ENCODE data around the gene PMM1. TPM values are rescaled to one million over a fixed set of nuclear protein-coding genes. Genes with fewer than 3 reads are reported as not detected.
"Not testable (repeated sequence)": the region's sequence is repeated elsewhere in the genome, so short reads cannot be mapped to it uniquely, and the experiment has no call there.

The PMM1 gene
- 22.5 and 34.0 TPM in 2 replicates for total RNA-seq
- 53.7 and 63.6 TPM in 2 replicates for polyA plus RNA-seq

DNA sequence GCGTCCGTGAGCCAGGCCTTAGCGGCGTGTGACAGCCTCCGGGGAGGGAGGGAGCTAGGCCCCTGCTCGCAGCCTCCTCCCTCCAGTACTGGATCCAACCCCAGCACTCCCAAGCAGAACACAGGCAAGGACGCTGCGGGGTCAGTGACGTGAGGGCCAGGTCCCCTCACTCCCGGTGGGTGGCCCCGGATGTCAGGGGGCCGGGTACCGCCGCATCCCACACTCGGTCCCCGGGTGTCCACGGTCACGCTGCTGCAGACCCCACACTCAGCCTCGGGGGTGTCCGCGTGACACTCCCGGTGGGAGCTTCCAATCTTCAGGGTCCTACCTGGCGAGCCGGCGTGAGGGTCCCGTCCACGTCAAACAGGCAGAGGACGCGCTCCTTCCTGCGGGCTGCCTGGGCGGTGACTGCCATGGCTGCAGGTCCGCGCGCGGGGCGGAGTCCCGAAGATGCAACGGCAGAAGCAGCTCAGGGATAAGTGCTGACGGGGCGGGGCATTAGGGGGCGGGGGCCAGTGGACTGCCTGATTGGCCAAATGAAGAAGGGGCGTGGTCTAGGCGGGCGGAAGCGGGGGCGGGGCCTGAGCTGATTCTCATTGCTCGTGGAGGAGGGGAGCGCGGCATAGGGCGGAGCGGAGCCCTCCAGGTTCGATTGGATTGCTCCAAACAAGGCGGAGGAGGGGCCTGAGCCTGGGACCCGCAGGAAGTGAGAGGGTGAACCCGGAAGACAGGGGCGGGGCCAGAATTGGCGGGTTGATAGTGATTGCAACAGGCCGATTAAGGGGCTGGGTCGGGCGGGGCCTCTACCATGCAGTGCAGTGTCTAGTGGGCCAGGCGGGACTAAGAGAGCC lies at the start of gene PMM1:
TSS of gene PMM1 (minus strand) at position 450 of the 851 bp plus-strand sequence. CDS start at position 415, 35 bp downstream.
- TF ChIP-seq, protein P1, sequence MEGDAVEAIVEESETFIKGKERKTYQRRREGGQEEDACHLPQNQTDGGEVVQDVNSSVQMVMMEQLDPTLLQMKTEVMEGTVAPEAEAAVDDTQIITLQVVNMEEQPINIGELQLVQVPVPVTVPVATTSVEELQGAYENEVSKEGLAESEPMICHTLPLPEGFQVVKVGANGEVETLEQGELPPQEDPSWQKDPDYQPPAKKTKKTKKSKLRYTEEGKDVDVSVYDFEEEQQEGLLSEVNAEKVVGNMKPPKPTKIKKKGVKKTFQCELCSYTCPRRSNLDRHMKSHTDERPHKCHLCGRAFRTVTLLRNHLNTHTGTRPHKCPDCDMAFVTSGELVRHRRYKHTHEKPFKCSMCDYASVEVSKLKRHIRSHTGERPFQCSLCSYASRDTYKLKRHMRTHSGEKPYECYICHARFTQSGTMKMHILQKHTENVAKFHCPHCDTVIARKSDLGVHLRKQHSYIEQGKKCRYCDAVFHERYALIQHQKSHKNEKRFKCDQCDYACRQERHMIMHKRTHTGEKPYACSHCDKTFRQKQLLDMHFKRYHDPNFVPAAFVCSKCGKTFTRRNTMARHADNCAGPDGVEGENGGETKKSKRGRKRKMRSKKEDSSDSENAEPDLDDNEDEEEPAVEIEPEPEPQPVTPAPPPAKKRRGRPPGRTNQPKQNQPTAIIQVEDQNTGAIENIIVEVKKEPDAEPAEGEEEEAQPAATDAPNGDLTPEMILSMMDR (IDR thresholded peaks at IDR 0.05; ENCODE audit: low read depth, low read length) = no peak
- Histone ChIP-seq H3K36me3 (no peaks in the 10 kb centered on the region), H3K27me3 (no peaks in the 10 kb centered on the region), H3K4me1 (ENCODE audit: low read depth) (no peaks in the 10 kb centered on the region), H3K9me3 (ENCODE audit: low read depth) (no peaks in the 10 kb centered on the region), H3K4me3 (peak within 1 kb of the TSS; percentile 81), H3K27ac (peak within 1 kb of the TSS; percentile 34)
- DNase-seq (ENCODE audit: low read depth in 1 of 2, low spot score in 1 of 2) = peak; percentile 100

DNA sequence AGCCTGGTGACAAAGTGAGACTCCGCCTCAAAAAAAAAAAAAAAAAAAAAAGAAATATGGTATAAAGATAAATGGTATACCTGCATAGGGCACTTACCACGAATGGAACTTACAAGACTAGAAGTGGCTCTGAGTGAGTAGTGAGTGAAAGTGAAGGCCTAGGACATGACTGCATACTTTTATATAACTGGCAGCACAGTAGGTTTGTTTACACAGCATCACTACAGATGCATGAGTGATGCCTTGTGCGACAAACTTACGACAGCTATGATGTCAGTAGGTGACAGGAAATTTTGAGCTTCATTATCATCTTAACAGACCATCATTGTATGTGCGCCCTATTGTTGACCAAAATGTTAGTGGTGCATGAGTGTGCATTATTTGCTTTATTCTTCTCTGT lies 49.1 kb upstream of the PMM1 start:
- peaks cover 74% of the 10 kb centered on the region for H3K36me3 ChIP-seq
- TF ChIP-seq, protein P1 (IDR thresholded peaks at IDR 0.05; ENCODE audit: low read depth, low read length) = no peak
- no peaks in the 10 kb centered on the region for H3K27me3 ChIP-seq
- H3K9me3 ChIP-seq (ENCODE audit: low read depth) = no peaks in the 10 kb centered on the region
- H3K4me3 ChIP-seq = no peak overlapping the region
- DNase-seq (ENCODE audit: low read depth in 1 of 2, low spot score in 1 of 2) = no peak
- H3K27ac ChIP-seq = no peak overlapping the region
- H3K4me1 ChIP-seq (ENCODE audit: low read depth) = no peaks in the 10 kb centered on the region

DNA sequence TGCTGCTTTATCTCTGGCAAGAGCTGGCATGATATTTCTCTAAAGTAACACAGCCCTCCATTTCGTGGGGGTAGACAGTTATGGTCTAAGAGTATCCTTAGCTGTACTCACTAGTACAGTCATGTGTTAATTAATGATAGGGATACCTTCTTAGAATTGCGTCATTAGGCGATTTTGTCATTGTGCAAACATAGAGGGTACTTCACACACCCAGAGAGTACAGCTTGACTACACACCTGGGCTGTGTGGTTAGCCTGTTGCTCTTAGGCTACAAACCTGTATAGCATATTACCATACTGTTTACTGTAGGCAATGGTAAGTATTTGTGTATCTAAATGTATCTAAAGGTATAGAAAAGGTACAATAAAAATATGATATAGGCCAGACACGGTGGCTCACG lies 48.5 kb upstream of the PMM1 start:
- H3K27me3 ChIP-seq = no peaks in the 10 kb centered on the region
- DNase-seq (ENCODE audit: low read depth in 1 of 2, low spot score in 1 of 2) = no peak
- no peaks in the 10 kb centered on the region for H3K4me1 ChIP-seq (ENCODE audit: low read depth)
- peaks cover 74% of the 10 kb centered on the region for H3K36me3 ChIP-seq
- no peak overlapping the region for H3K4me3 ChIP-seq
- H3K27ac ChIP-seq = peak overlapping the region; percentile 39
- H3K9me3 ChIP-seq (ENCODE audit: low read depth) = no peaks in the 10 kb centered on the region
- TF ChIP-seq, protein P1 (IDR thresholded peaks at IDR 0.05; ENCODE audit: low read depth, low read length) = no peak

DNA sequence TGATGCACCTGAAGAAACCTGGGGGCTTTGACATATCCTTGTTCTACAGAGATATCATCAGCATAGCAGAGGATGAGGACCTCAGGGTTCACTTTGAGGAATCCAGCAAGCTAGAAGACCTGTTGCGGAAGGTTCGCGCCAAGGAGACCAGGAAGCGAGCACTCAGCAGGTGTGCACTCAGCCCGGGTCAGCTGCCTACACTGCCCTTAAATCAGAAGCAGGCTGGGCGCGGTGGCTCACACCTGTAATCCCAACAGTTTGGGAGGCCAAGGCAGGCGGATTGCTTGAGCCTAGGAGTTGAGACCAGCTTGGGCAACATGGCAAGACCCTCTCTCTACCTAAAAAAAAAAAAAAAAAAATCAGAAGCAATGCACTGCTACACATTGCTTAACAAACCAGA lies 48.0 kb upstream of the PMM1 start:
- not testable (repeated sequence) for H3K27me3 ChIP-seq; H3K27ac ChIP-seq; H3K9me3 ChIP-seq (ENCODE audit: low read depth); DNase-seq (ENCODE audit: low read depth in 1 of 2, low spot score in 1 of 2); H3K4me3 ChIP-seq; H3K4me1 ChIP-seq (ENCODE audit: low read depth)
- H3K36me3 ChIP-seq = peaks cover 69% of the 10 kb centered on the region

DNA sequence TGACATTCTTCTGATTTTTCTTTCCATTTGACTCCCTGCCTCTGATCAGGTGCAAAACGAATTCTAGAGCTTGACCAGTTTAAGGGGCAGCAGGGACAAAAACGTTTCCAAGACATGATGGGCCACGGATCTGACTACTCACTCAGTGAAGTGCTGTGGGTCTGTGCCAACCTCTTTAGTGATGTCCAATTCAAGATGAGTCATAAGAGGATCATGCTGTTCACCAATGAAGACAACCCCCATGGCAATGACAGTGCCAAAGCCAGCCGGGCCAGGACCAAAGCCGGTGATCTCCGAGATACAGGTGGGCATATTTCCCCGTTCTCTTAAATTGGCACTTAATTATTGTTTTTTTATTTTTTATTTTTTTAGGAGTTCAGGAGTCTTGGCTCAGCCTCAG lies 46.8 kb upstream of the PMM1 start:
- Histone ChIP-seq H3K36me3 (peaks cover 62% of the 10 kb centered on the region), H3K27ac (no peak overlapping the region), H3K4me1 (ENCODE audit: low read depth) (no peaks in the 10 kb centered on the region), H3K4me3 (no peak overlapping the region), H3K27me3 (no peaks in the 10 kb centered on the region), H3K9me3 (ENCODE audit: low read depth) (no peaks in the 10 kb centered on the region)
- TF ChIP-seq, protein P1 (IDR thresholded peaks at IDR 0.05; ENCODE audit: low read depth, low read length) = no peak
- DNase-seq (ENCODE audit: low read depth in 1 of 2, low spot score in 1 of 2) = peak in 1 of 2 donors; percentile 7

DNA sequence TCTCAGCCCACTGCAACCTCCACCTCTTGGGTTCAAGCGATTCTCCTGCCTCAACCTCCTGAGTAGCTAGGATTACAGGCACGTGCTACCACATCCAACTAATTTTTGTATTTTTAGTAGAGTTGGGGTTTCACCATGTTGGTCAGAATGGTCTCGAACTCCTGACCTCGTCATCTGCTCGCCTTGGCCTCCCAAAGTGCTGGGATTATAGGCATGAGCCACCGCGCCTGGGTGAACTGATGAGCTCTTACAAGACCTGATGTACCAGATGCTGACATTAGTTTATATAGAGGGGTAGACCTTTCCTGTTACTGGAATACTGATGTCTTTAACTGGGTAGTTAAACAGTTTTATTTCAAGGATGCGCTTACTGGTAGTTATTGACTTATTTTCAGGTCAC lies 45.0 kb upstream of the PMM1 start:
- not testable (repeated sequence) for H3K27me3 ChIP-seq; DNase-seq (ENCODE audit: low read depth in 1 of 2, low spot score in 1 of 2); H3K27ac ChIP-seq; H3K4me3 ChIP-seq; H3K4me1 ChIP-seq (ENCODE audit: low read depth); H3K9me3 ChIP-seq (ENCODE audit: low read depth)
- peaks cover 51% of the 10 kb centered on the region for H3K36me3 ChIP-seq

DNA sequence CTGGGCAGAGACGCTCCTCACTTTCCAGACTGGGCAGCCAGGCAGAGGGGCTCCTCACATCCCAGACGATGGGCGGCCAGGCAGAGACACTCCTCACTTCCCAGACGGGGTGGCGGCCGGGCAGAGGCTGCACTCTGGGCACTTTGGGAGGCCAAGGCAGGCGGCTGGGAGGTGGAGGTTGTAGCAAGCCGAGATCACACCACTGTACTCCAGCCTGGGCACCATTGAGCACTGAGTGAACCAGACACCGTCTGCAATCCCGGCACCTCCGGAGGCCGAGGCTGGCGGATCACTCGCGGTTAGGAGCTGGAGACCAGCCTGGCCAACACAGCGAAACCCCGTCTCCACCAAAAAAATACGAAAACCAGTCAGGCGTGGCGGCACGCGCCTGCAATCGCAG lies 42.0 kb upstream of the PMM1 start:
- H3K36me3 ChIP-seq = peaks cover 55% of the 10 kb centered on the region
- not testable (repeated sequence) for H3K27me3 ChIP-seq; H3K4me1 ChIP-seq (ENCODE audit: low read depth); H3K27ac ChIP-seq; DNase-seq (ENCODE audit: low read depth in 1 of 2, low spot score in 1 of 2); H3K4me3 ChIP-seq; H3K9me3 ChIP-seq (ENCODE audit: low read depth)

DNA sequence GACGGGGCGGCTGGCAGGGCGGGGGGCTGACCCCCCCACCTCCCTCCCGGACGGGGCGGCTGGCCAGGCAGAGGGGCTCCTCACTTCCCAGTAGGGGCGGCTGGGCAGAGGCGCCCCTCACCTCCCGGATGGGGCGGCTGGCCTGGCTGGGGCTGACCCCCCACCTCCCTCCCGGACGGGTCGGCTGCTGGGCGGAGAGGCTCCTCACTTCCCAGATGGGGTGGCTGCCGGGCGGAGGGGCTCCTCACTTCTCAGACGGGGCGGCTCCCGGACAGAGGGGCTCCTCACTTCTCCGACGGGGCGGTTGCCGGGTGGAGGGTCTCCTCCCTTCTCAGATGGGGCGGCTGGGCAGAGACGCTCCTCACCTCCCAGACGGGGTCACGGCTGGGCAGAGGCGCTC lies 41.5 kb upstream of the PMM1 start:
- H3K27ac ChIP-seq; H3K27me3 ChIP-seq; H3K9me3 ChIP-seq (ENCODE audit: low read depth); DNase-seq (ENCODE audit: low read depth in 1 of 2, low spot score in 1 of 2); H3K4me3 ChIP-seq; H3K4me1 ChIP-seq (ENCODE audit: low read depth): not testable (repeated sequence)
- peaks cover 55% of the 10 kb centered on the region for H3K36me3 ChIP-seq

Data from cardiac muscle cell (in vitro differentiated cells and primary cell).